ENCODE measurements around the gene IL6ST.
"Not testable (repeated sequence)": the region's sequence is repeated elsewhere in the genome, so short reads cannot be mapped to it uniquely, and the experiment has no call there.

The IL6ST gene

GRCh38 chr5:55994495-55994997 lies at the start of gene IL6ST:
Gene IL6ST (minus strand): TSS chr5:55994963. CDS start chr5:55976278, 18,685 bp downstream.
- DNase-seq (ENCODE audit: low read depth in 1 of 2, low spot score in 1 of 2): no peak

- DNase-seq (ENCODE audit: low read depth in 1 of 2, low spot score in 1 of 2): no peak
Measured at GRCh38 chr5:56039985-56040384, 45.2 kb upstream of the IL6ST start.

- DNase-seq (ENCODE audit: low read depth in 1 of 2, low spot score in 1 of 2): not testable (repeated sequence)
Measured at GRCh38 chr5:56038206-56038605, 43.4 kb upstream of the IL6ST start.

- DNase-seq (ENCODE audit: low read depth in 1 of 2, low spot score in 1 of 2): no peak
Measured at GRCh38 chr5:56037531-56038010, 42.8 kb upstream of the IL6ST start.

- DNase-seq (ENCODE audit: low read depth in 1 of 2, low spot score in 1 of 2): not testable (repeated sequence)
Measured at GRCh38 chr5:56035394-56035793, 40.6 kb upstream of the IL6ST start.

GRCh38 chr5:56029871-56030630 lies 35.3 kb upstream of the IL6ST start:
- DNase-seq (ENCODE audit: low read depth in 1 of 2, low spot score in 1 of 2): not testable (repeated sequence)

GRCh38 chr5:56029457-56029856 lies 34.7 kb upstream of the IL6ST start:
- DNase-seq (ENCODE audit: low read depth in 1 of 2, low spot score in 1 of 2): no peak

- DNase-seq (ENCODE audit: low read depth in 1 of 2, low spot score in 1 of 2): no peak
Measured at GRCh38 chr5:56028708-56029107, 33.9 kb upstream of the IL6ST start.

- no peak for DNase-seq (ENCODE audit: low read depth in 1 of 2, low spot score in 1 of 2)
Measured at GRCh38 chr5:56026863-56027300, 32.1 kb upstream of the IL6ST start.

DNA sequence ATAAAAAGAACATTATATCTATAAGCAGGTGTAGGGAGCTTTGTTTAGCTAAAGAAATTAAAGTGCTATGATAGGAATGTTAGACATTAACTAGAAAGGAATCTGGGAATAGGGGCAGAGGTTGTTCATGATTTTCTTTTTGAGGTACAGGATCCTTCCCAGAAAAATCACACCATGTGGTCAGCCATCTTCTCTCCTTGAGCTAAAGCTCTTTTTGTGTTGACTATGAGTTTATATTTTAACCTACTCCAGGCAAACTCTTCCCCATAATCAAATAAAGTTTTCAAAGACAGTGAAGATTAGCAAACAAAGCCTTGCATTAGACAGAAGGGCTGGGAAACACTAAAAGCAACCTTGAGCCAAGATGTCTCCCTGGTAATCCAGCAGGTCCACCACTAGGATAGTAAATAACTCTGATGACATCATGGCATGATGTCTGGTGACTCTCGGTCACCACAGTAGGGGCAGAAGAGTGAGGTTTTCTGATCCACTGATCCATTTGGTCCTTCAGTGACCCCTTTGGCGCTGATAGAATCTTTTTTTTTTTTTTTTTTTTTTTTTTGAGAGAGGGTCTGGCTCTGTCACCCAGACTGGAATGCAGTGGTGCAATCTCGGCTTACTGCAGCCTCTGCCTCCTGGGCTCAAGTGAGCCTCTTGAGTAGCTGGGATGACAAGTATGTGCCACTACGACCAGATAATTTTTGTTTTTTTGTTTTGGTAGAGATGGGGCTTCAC lies 30.6 kb upstream of the IL6ST start:
- DNase-seq (ENCODE audit: low read depth in 1 of 2, low spot score in 1 of 2): no peak

DNA sequence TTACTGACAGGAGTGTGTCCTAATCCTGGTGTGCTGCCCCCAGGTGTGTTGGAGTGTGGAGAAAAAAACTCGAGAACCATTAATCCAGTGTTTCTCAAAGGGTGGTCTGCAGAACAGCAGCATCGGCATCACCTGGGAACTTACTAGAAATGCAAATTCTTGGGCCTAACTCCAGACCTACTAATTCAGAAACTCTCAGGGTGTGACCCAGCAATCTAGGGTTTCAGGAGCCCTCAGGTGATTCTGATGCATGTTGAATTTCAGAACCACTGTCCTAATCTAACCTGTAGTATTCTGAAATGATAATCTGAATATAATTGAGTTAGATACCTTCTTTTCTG lies 30.0 kb upstream of the IL6ST start:
- no peak for DNase-seq (ENCODE audit: low read depth in 1 of 2, low spot score in 1 of 2)

DNA sequence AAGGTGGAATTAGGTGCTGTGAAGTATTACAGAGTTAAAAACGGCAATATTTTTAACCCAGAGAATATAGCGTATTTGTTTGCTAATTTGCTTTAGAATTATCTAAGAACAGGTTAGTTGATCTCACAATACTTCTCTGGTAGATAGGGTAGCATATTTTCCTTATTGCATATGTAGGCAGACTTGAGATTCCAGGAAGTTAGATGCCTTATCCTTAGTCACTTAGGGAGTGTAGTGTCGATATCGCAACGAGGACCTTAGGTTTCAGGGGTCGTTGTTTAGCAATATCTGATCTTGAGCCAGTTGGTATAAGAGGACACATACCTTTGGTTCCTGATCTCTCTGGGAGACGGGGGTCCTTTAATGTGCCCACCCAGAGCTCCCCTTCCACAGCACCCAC lies 28.5 kb upstream of the IL6ST start:
- DNase-seq (ENCODE audit: low read depth in 1 of 2, low spot score in 1 of 2): no peak

- DNase-seq (ENCODE audit: low read depth in 1 of 2, low spot score in 1 of 2): no peak
Measured at GRCh38 chr5:56019306-56020272, 24.8 kb upstream of the IL6ST start.

DNA sequence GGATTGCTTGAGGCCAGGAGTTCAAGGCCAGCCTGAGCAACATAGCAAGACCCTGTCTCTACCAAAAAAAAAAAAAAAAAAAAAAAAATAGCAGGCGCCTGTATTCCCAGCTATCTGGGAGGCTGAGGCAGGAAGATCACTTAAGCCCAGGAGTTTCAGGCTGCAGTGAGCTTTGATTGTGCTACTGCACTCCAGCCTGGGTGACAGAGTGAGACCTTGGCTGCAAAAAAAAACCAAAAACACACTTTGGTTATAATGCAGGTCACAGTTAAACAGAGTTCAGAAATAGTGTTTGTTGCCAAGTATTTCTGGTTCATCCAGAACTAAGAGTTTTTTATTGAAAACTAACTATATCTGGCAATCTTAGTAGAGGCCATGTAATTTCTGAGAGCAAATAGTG lies 24.1 kb upstream of the IL6ST start:
- DNase-seq (ENCODE audit: low read depth in 1 of 2, low spot score in 1 of 2): no peak

DNA sequence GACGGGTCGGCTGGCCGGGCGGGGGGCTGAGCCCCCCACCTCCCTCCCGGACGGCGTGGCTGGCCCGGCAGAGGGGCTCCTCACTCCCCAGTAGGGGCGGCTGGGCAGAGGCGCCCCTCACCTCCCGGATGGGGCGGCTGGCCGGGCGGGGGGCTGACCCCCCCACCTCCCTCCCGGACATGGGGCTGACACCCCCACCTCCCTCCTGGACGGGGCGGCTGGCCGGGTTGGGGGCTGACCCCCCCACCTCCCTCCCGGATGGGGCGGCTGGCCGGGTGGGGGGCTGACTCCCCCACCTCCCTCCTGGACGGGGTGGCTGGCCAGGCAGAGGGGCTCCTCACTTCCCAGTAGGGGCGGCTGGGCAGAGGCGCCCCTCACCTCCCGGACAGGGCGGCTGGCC lies 19.9 kb upstream of the IL6ST start:
- not testable (repeated sequence) for DNase-seq (ENCODE audit: low read depth in 1 of 2, low spot score in 1 of 2)

- not testable (repeated sequence) for DNase-seq (ENCODE audit: low read depth in 1 of 2, low spot score in 1 of 2)
Measured at GRCh38 chr5:56013939-56014338, 19.2 kb upstream of the IL6ST start.

GRCh38 chr5:56012281-56012963 lies 17.7 kb upstream of the IL6ST start:
- no peak for DNase-seq (ENCODE audit: low read depth in 1 of 2, low spot score in 1 of 2)

DNA sequence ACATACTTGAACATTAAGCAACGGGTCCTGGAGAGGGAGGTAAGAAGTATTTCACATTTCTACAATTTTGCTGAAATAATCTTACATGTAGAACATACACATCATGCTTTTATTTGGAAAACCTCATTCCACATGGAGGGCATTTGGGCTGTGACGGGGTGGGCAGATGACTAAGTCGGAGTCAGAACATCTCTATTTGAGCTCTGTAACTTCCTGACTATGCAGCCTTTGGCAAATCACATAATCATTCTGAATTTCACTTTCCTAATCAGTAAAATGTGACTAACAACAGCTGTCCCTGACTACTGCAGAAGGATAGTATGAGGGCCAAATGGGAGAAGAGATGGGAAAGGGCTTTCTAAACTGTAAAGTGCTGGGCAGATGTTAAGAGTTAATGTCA lies 17.1 kb upstream of the IL6ST start:
- no peak for DNase-seq (ENCODE audit: low read depth in 1 of 2, low spot score in 1 of 2)

- DNase-seq (ENCODE audit: low read depth in 1 of 2, low spot score in 1 of 2): no peak
Measured at GRCh38 chr5:56010431-56010830, 15.7 kb upstream of the IL6ST start.

GRCh38 chr5:56006600-56006999 lies 11.8 kb upstream of the IL6ST start:
- DNase-seq (ENCODE audit: low read depth in 1 of 2, low spot score in 1 of 2): no peak

- DNase-seq (ENCODE audit: low read depth in 1 of 2, low spot score in 1 of 2): no peak
Measured at GRCh38 chr5:56006094-56006493, 11.3 kb upstream of the IL6ST start.

All from stimulated activated CD4-positive, alpha-beta T cell treated with anti-CD3 and anti-CD28 coated beads, Interleukin-15, amount 100 ng/mL, for 1 hour (primary cell).